ENCODE data around the gene TRNP1.
"Not testable (repeated sequence)": the region's sequence is repeated elsewhere in the genome, so short reads cannot be mapped to it uniquely, and the experiment has no call there.

Gene TRNP1

GRCh38 chr1:26983863-26984262 is 9.6 kb upstream of the TRNP1 start:
- no peak for TF ChIP-seq CTCF (IDR thresholded peaks at IDR 0.05)
- Histone ChIP-seq H3K4me1 (no peaks in the 10 kb centered on the region), H3K27me3 (peaks cover 0 to 27% of the 10 kb centered on the region in 2 donors), H3K4me3 (no peak overlapping the region), H3K36me3 (no peaks in the 10 kb centered on the region), H3K27ac (no peak overlapping the region), H3K9me3 (no peaks in the 10 kb centered on the region)
- no peak for DNase-seq
- intact Hi-C loops (cut with DNase I; ENCODE audit: low total_unique reads), result no loop called here

- Histone ChIP-seq H3K4me1 (no peaks in the 10 kb centered on the region), H3K27me3 (peaks cover 0 to 27% of the 10 kb centered on the region in 2 donors), H3K27ac (no peak overlapping the region), H3K4me3 (no peak overlapping the region), H3K9me3 (no peaks in the 10 kb centered on the region), H3K36me3 (no peaks in the 10 kb centered on the region)
- TF ChIP-seq CTCF (IDR thresholded peaks at IDR 0.05), result no peak
- no peak for DNase-seq
- intact Hi-C loops (cut with DNase I; ENCODE audit: low total_unique reads), result no loop called here
These were observed 9.2 kb upstream of the TRNP1 start for GRCh38 chr1:26984291-26984690.

- no peak for DNase-seq
- intact Hi-C loops (cut with DNase I; ENCODE audit: low total_unique reads), result no loop called here
These were observed 6.8 kb upstream of the TRNP1 start for GRCh38 chr1:26986658-26987057.

GRCh38 chr1:26989403-26990109 is 3.9 kb upstream of the TRNP1 start:
- H3K4me3 ChIP-seq, H3K9me3 ChIP-seq, H3K36me3 ChIP-seq, DNase-seq, H3K27ac ChIP-seq: not testable (repeated sequence)
- intact Hi-C loops (cut with DNase I; ENCODE audit: low total_unique reads), result loop anchor here (5.0 kb wide), 1 partner anchor 293 kb away; no protein-coding TSS in a partner anchor
- Histone ChIP-seq H3K27me3 (peaks cover 0 to 35% of the 10 kb centered on the region in 2 donors), H3K4me1 (peaks cover 0 to 15% (median 11%) of the 10 kb centered on the region in 4 donors)

More at GRCh38 chr1:26986658-26987057, 6.8 kb upstream of the TRNP1 start:
- Histone ChIP-seq H3K4me1 (no peaks in the 10 kb centered on the region), H3K27me3 (peaks cover 0 to 34% of the 10 kb centered on the region in 2 donors), H3K4me3 (no peak overlapping the region), H3K27ac (no peak overlapping the region), H3K9me3 (no peaks in the 10 kb centered on the region), H3K36me3 (no peaks in the 10 kb centered on the region)
- no peak for TF ChIP-seq CTCF (IDR thresholded peaks at IDR 0.05)

- H3K9me3 ChIP-seq, result no peaks in the 10 kb centered on the region
- H3K4me1 ChIP-seq, result peaks cover 0 to 34% (median 21%) of the 10 kb centered on the region in 4 donors
These were observed 2.0 kb upstream of the TRNP1 start for GRCh38 chr1:26991310-26992116.

More at GRCh38 chr1:26991310-26992116, 2.0 kb upstream of the TRNP1 start:
- no peak for DNase-seq
- H3K36me3 ChIP-seq, result no peaks in the 10 kb centered on the region
- intact Hi-C loops (cut with DNase I; ENCODE audit: low total_unique reads), result loop anchor here (5.0 kb wide), 1 partner anchor 291 kb away; no protein-coding TSS in a partner anchor
- H3K4me3 ChIP-seq, result no peak overlapping the region
- TF ChIP-seq CTCF (IDR thresholded peaks at IDR 0.05), result no peak
- H3K27ac ChIP-seq, result no peak overlapping the region
- peaks cover 0 to 29% of the 10 kb centered on the region in 2 donors for H3K27me3 ChIP-seq

Data from tibial artery (tissue), 4 donors.